ENCODE data around the gene ITIH2. TPM values are rescaled to one million over a fixed set of nuclear protein-coding genes. Genes with fewer than 3 reads are reported as not detected.

Gene ITIH2
- total and polyA plus RNA-seq, 3 donors from 2014 or later, result 0.37 to 0.41 TPM; not detected in 1

GRCh38 chr10:7664707-7665106, 38.4 kb upstream of the ITIH2 start:
- no peaks in the 10 kb centered on the region for H3K9me3 ChIP-seq
- TF ChIP-seq POLR2A (IDR thresholded peaks at IDR 0.05) (no peak), CTCF (IDR thresholded peaks at IDR 0.05) (no peak)
- 63 to 77% methylated on average over 2 of the region's 2 CpGs for WGBS, 2 donors
- peaks cover 9% of the 10 kb centered on the region for H3K4me1 ChIP-seq
- no peaks in the 10 kb centered on the region for H3K27me3 ChIP-seq
- H3K36me3 ChIP-seq (ENCODE audit: low read depth, missing control alignments), result no peaks in the 10 kb centered on the region
- intact Hi-C loops (cut with DNase I; ENCODE audit: low total_unique reads), result no loop called here
- no peak overlapping the region for H3K27ac ChIP-seq
- no peak for DNase-seq
- H3K4me3 ChIP-seq, result no peak overlapping the region

GRCh38 chr10:7665767-7666166, 37.3 kb upstream of the ITIH2 start:
- Histone ChIP-seq H3K27ac (no peak overlapping the region), H3K27me3 (no peaks in the 10 kb centered on the region), H3K9me3 (no peaks in the 10 kb centered on the region), H3K4me1 (peaks cover 12% of the 10 kb centered on the region), H3K4me3 (peak overlapping the region in 1 of 2 donors; percentile 70), H3K36me3 (ENCODE audit: low read depth, missing control alignments) (no peaks in the 10 kb centered on the region)
- no peak for DNase-seq
- WGBS, 2 donors, result 1 to 6% methylated on average over 6 of the region's 6 CpGs
- TF ChIP-seq POLR2A (IDR thresholded peaks at IDR 0.05), result no peak
- TF ChIP-seq CTCF (IDR thresholded peaks at IDR 0.05), result no peak
- intact Hi-C loops (cut with DNase I; ENCODE audit: low total_unique reads), result no loop called here

GRCh38 chr10:7666253-7667023, 36.7 kb upstream of the ITIH2 start, which contains the start of gene ITIH5:
ITIH5 (minus strand) TSS chr10:7666966; CDS start chr10:7666892, 74 bp downstream.
- H3K9me3 ChIP-seq, result no peaks in the 10 kb centered on the region
- 0% methylated on average over 19 to 54 of the region's 54 CpGs for WGBS, 2 donors
- intact Hi-C loops (cut with DNase I; ENCODE audit: low total_unique reads), result no loop called here
- H3K4me1 ChIP-seq, result peaks cover 12% of the 10 kb centered on the region
- peak within 1 kb of the TSS; percentile 56 to 70 for H3K4me3 ChIP-seq
- no peaks in the 10 kb centered on the region for H3K36me3 ChIP-seq (ENCODE audit: low read depth, missing control alignments)
- H3K27ac ChIP-seq, result no peak within 1 kb of the TSS
- H3K27me3 ChIP-seq, result no peaks in the 10 kb centered on the region
- DNase-seq, result no peak
- no peak for TF ChIP-seq POLR2A (IDR thresholded peaks at IDR 0.05)
- TF ChIP-seq CTCF (IDR thresholded peaks at IDR 0.05), result no peak

GRCh38 chr10:7667262-7668141, 35.6 kb upstream of the ITIH2 start:
- no peaks in the 10 kb centered on the region for H3K36me3 ChIP-seq (ENCODE audit: low read depth, missing control alignments)
- peak overlapping the region; percentile 17 to 70 for H3K4me3 ChIP-seq
- intact Hi-C loops (cut with DNase I; ENCODE audit: low total_unique reads), result no loop called here
- no peak for DNase-seq
- WGBS, 2 donors, result 1 to 2% methylated on average over 21 to 28 of the region's 44 CpGs
- H3K9me3 ChIP-seq, result no peaks in the 10 kb centered on the region
- no peak overlapping the region for H3K27ac ChIP-seq
- peaks cover 12% of the 10 kb centered on the region for H3K4me1 ChIP-seq
- no peak for TF ChIP-seq POLR2A (IDR thresholded peaks at IDR 0.05)
- no peak for TF ChIP-seq CTCF (IDR thresholded peaks at IDR 0.05)
- no peaks in the 10 kb centered on the region for H3K27me3 ChIP-seq

Data from testis (tissue), 3 donors.